ENCODE results near the gene REV3L. TPM values are rescaled to one million over a fixed set of nuclear protein-coding genes. Genes with fewer than 3 reads are reported as not detected.

The REV3L gene
- total and polyA plus RNA-seq, 2 of the 13 experiments (the other 11 are each of a cell fraction or from before 2014, with no cell fraction given), result 12.8 to 31.3 TPM

DNA sequence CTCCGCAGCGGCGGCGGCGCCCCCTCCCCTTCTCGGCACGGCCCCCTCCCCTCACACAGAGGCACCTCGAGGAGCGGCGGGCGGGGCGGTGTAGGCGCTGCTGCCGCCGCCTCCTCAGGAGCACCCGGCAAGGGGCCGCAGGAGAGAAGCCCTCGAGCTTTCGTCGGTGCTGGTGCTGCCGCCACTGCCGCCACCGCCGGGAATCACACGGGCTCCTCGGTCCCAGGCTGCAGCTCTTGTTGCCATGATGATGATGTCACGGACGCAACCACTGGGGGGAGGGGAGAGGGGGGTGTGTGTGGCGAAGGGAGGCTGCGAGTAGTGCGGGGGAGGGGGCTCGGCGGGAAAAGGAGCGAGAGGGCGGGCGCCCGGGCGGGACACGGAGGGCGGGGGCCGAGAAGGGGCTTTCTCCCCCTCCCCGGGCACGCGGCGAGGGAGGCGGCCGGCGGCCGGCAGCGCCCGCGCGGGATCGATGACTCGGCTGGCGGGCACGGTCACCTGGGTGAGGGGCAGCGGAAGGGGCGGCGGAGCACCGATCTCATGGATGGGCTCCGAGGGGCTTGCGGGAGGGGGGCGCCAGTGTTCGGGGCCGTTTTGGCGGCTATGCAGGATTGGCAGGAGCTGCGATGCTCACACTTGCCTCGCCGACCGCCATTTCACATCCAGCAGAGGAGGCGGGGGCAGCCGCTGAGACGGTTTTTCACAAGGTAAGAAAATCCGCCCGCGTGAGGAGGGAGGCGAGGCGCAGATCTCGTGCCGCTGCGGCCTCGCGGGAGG, at the start of gene REV3L (continued):
- TF ChIP-seq, protein P1, sequence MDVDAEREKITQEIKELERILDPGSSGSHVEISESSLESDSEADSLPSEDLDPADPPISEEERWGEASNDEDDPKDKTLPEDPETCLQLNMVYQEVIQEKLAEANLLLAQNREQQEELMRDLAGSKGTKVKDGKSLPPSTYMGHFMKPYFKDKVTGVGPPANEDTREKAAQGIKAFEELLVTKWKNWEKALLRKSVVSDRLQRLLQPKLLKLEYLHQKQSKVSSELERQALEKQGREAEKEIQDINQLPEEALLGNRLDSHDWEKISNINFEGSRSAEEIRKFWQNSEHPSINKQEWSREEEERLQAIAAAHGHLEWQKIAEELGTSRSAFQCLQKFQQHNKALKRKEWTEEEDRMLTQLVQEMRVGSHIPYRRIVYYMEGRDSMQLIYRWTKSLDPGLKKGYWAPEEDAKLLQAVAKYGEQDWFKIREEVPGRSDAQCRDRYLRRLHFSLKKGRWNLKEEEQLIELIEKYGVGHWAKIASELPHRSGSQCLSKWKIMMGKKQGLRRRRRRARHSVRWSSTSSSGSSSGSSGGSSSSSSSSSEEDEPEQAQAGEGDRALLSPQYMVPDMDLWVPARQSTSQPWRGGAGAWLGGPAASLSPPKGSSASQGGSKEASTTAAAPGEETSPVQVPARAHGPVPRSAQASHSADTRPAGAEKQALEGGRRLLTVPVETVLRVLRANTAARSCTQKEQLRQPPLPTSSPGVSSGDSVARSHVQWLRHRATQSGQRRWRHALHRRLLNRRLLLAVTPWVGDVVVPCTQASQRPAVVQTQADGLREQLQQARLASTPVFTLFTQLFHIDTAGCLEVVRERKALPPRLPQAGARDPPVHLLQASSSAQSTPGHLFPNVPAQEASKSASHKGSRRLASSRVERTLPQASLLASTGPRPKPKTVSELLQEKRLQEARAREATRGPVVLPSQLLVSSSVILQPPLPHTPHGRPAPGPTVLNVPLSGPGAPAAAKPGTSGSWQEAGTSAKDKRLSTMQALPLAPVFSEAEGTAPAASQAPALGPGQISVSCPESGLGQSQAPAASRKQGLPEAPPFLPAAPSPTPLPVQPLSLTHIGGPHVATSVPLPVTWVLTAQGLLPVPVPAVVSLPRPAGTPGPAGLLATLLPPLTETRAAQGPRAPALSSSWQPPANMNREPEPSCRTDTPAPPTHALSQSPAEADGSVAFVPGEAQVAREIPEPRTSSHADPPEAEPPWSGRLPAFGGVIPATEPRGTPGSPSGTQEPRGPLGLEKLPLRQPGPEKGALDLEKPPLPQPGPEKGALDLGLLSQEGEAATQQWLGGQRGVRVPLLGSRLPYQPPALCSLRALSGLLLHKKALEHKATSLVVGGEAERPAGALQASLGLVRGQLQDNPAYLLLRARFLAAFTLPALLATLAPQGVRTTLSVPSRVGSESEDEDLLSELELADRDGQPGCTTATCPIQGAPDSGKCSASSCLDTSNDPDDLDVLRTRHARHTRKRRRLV (CRISPR knock-in tag; IDR thresholded peaks at IDR 0.05), result no peak; the same call in 1 of the 2 replicates
- TF ChIP-seq SSRP1 (CRISPR knock-in tag; IDR thresholded peaks at IDR 0.05) (no peak), ZNF354B (CRISPR knock-in tag; IDR thresholded peaks at IDR 0.05) (0 out of 2 replicates have a peak, but pooled peaks have one; percentile 20), RELA (CRISPR knock-in tag; IDR thresholded peaks at IDR 0.05) (peak; percentile 28; the same call in 1 of the 2 replicates), MAFF (IDR thresholded peaks at IDR 0.05; ENCODE audit: low read depth, low read length) (no peak), ZNF607 (CRISPR knock-in tag; IDR thresholded peaks at IDR 0.05; ENCODE audit: borderline replicate concordance) (peak; percentile 7), KDM2A (CRISPR knock-in tag; IDR thresholded peaks at IDR 0.05; ENCODE audit: borderline replicate concordance, low read depth) (peak; percentile 68), ZNF501 (CRISPR knock-in tag; IDR thresholded peaks at IDR 0.05) (no peak; the same call in 1 of the 2 replicates), KDM6A (CRISPR knock-in tag; IDR thresholded peaks at IDR 0.05; ENCODE audit: low read depth) (no peak), ZXDC (CRISPR knock-in tag; IDR thresholded peaks at IDR 0.05) (peak; percentile 19; the same call in 1 of the 2 replicates), HMG20B (CRISPR knock-in tag; conservative IDR thresholded peaks at IDR 0.05) (no peak), ZNF333 (CRISPR knock-in tag; IDR thresholded peaks at IDR 0.05; ENCODE audit: borderline replicate concordance) (peak; percentile 58; the same call in 1 of the 2 replicates), RFXAP (CRISPR knock-in tag; IDR thresholded peaks at IDR 0.05; ENCODE audit: borderline replicate concordance) (peak; percentile 98), HOXA9 (CRISPR knock-in tag; IDR thresholded peaks at IDR 0.05; ENCODE audit: borderline replicate concordance) (0 out of 2 replicates have a peak, but pooled peaks have one; percentile 79), SMARCE1 (IDR thresholded peaks at IDR 0.05; ENCODE audit: borderline replicate concordance) (no peak), SMAD9 (CRISPR knock-in tag; IDR thresholded peaks at IDR 0.05) (no peak), ZNF30 (CRISPR knock-in tag; IDR thresholded peaks at IDR 0.05) (no peak)
- TF ChIP-seq, protein P2, sequence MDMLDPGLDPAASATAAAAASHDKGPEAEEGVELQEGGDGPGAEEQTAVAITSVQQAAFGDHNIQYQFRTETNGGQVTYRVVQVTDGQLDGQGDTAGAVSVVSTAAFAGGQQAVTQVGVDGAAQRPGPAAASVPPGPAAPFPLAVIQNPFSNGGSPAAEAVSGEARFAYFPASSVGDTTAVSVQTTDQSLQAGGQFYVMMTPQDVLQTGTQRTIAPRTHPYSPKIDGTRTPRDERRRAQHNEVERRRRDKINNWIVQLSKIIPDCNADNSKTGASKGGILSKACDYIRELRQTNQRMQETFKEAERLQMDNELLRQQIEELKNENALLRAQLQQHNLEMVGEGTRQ (IDR thresholded peaks at IDR 0.05; ENCODE audit: low read depth, low read length), result no peak
- TF ChIP-seq, protein P2 (CRISPR knock-in tag; IDR thresholded peaks at IDR 0.05; ENCODE audit: borderline replicate concordance), result no peak

All from HepG2 (cell line).